ENCODE data around the gene SERPINA10. TPM values are rescaled to one million over a fixed set of nuclear protein-coding genes. Genes with fewer than 3 reads are reported as not detected.
"Not testable (repeated sequence)": the region's sequence is repeated elsewhere in the genome, so short reads cannot be mapped to it uniquely, and the experiment has no call there.

The SERPINA10 gene
- total and polyA plus RNA-seq, 2 experiments from 2014 or later = 0.13 TPM; not detected in 1

- H3K4me1 ChIP-seq (ENCODE audit: low read depth) = no peaks in the 10 kb centered on the region
- no peak overlapping the region for H3K4me3 ChIP-seq
- TF ChIP-seq CTCF (IDR thresholded peaks at IDR 0.05; ENCODE audit: low read depth, low read length) = no peak
- no peaks in the 10 kb centered on the region for H3K27me3 ChIP-seq
- no peak for DNase-seq (ENCODE audit: low read depth in 1 of 2, low spot score in 1 of 2)
- H3K36me3 ChIP-seq = no peaks in the 10 kb centered on the region
- no peak overlapping the region for H3K27ac ChIP-seq
- H3K9me3 ChIP-seq (ENCODE audit: low read depth) = no peaks in the 10 kb centered on the region
Measured at GRCh38 chr14:94269156-94269555, 23.9 kb downstream of the SERPINA10 start.

GRCh38 chr14:94268582-94268981, 24.5 kb downstream of the SERPINA10 start:
- H3K36me3 ChIP-seq; H3K4me3 ChIP-seq; H3K4me1 ChIP-seq (ENCODE audit: low read depth); H3K9me3 ChIP-seq (ENCODE audit: low read depth); H3K27me3 ChIP-seq; H3K27ac ChIP-seq; DNase-seq (ENCODE audit: low read depth in 1 of 2, low spot score in 1 of 2): not testable (repeated sequence)

- TF ChIP-seq CTCF (IDR thresholded peaks at IDR 0.05; ENCODE audit: low read depth, low read length) = no peak
- Histone ChIP-seq H3K27me3 (no peaks in the 10 kb centered on the region), H3K36me3 (no peaks in the 10 kb centered on the region), H3K9me3 (ENCODE audit: low read depth) (no peaks in the 10 kb centered on the region), H3K4me3 (no peak overlapping the region), H3K4me1 (ENCODE audit: low read depth) (no peaks in the 10 kb centered on the region), H3K27ac (no peak overlapping the region)
- DNase-seq (ENCODE audit: low read depth in 1 of 2, low spot score in 1 of 2) = no peak
Measured at GRCh38 chr14:94267352-94267751, 25.7 kb downstream of the SERPINA10 start.

GRCh38 chr14:94264195-94264594, 28.9 kb downstream of the SERPINA10 start:
- not testable (repeated sequence) for H3K4me1 ChIP-seq (ENCODE audit: low read depth); H3K9me3 ChIP-seq (ENCODE audit: low read depth); H3K27me3 ChIP-seq; H3K36me3 ChIP-seq; H3K4me3 ChIP-seq; DNase-seq (ENCODE audit: low read depth in 1 of 2, low spot score in 1 of 2); H3K27ac ChIP-seq

GRCh38 chr14:94244182-94244581, 48.9 kb downstream of the SERPINA10 start:
- TF ChIP-seq CTCF (IDR thresholded peaks at IDR 0.05; ENCODE audit: low read depth, low read length) = no peak
- no peak overlapping the region for H3K27ac ChIP-seq
- DNase-seq (ENCODE audit: low read depth in 1 of 2, low spot score in 1 of 2) = no peak
- no peaks in the 10 kb centered on the region for H3K27me3 ChIP-seq
- H3K4me3 ChIP-seq = no peak overlapping the region
- H3K4me1 ChIP-seq (ENCODE audit: low read depth) = no peaks in the 10 kb centered on the region
- H3K9me3 ChIP-seq (ENCODE audit: low read depth) = no peaks in the 10 kb centered on the region
- no peaks in the 10 kb centered on the region for H3K36me3 ChIP-seq

GRCh38 chr14:94239406-94239805, 53.7 kb downstream of the SERPINA10 start:
- Histone ChIP-seq H3K36me3 (no peaks in the 10 kb centered on the region), H3K4me3 (no peak overlapping the region), H3K27me3 (no peaks in the 10 kb centered on the region), H3K4me1 (ENCODE audit: low read depth) (no peaks in the 10 kb centered on the region), H3K27ac (no peak overlapping the region), H3K9me3 (ENCODE audit: low read depth) (no peaks in the 10 kb centered on the region)
- no peak for DNase-seq (ENCODE audit: low read depth in 1 of 2, low spot score in 1 of 2)
- TF ChIP-seq CTCF (IDR thresholded peaks at IDR 0.05; ENCODE audit: low read depth, low read length) = no peak

- no peak for TF ChIP-seq CTCF (IDR thresholded peaks at IDR 0.05; ENCODE audit: low read depth, low read length)
- DNase-seq (ENCODE audit: low read depth in 1 of 2, low spot score in 1 of 2) = no peak
- Histone ChIP-seq H3K4me3 (no peak overlapping the region), H3K27ac (no peak overlapping the region), H3K4me1 (ENCODE audit: low read depth) (no peaks in the 10 kb centered on the region), H3K27me3 (no peaks in the 10 kb centered on the region), H3K9me3 (ENCODE audit: low read depth) (no peaks in the 10 kb centered on the region), H3K36me3 (no peaks in the 10 kb centered on the region)
Measured at GRCh38 chr14:94237983-94238382, 55.1 kb downstream of the SERPINA10 start.

Data from cardiac muscle cell (in vitro differentiated cells and primary cell).